ENCODE measurements around the gene BRAP. TPM values are rescaled to one million over a fixed set of nuclear protein-coding genes. Genes with fewer than 3 reads are reported as not detected.
A peak's percentile ranks its signal among the peaks of the same experiment; 100 is the strongest.

The BRAP gene, protein sequence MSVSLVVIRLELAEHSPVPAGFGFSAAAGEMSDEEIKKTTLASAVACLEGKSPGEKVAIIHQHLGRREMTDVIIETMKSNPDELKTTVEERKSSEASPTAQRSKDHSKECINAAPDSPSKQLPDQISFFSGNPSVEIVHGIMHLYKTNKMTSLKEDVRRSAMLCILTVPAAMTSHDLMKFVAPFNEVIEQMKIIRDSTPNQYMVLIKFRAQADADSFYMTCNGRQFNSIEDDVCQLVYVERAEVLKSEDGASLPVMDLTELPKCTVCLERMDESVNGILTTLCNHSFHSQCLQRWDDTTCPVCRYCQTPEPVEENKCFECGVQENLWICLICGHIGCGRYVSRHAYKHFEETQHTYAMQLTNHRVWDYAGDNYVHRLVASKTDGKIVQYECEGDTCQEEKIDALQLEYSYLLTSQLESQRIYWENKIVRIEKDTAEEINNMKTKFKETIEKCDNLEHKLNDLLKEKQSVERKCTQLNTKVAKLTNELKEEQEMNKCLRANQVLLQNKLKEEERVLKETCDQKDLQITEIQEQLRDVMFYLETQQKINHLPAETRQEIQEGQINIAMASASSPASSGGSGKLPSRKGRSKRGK
- total RNA-seq (18.0 and 19.0 TPM in 2 replicates), polyA plus RNA-seq (19.9 and 21.4 TPM in 2 replicates), polyA minus RNA-seq (ENCODE audit: low replicate concordance) (10.9 and 14.8 TPM in 2 replicates)
- 12.4 and 13.3 TPM in 2 replicates for polyA plus RNA-seq (2012)

DNA sequence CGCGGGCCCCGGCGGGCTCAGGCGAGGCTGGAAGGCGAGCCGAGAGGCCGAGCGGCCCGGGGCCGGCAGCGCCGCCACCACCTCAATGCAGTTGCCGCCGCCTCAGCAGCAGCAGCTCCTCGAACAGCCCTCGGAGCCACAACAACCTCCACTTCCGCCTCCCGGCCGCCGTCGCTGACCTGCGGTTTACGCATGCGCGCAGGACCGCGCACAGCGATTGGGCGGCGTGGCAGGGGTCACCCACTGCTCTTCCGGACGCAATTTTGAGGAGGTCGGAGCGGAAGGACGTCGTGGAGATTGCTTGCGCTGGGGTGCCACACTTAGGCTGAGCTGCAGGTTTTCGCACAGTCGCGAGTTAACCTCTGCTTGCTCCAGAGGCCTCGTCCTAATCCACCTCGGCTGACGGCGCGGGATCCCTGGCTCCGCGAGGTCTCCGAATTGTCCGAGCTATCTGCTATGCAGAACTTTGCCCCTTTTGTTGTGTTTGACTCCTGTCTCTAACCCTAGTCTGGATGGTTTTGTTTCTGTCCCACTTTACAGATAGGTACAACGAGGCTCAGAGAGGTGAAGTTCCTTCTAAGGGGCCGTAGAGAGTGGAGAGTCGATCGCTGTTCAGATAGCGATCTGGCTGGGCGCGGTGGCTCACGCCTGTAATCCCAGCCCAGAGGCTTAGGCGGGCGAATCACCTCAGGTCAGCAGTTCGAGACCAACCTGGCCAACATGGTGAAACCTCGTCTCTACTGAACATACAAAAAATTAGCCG lies at the start of gene BRAP, which contains the start of gene ACAD10:
TSS of gene BRAP (minus strand) at position 146 of the 763 bp plus-strand sequence. CDS start 164 bp downstream, outside the sequence.
TSS of gene ACAD10 (plus strand) at position 243 of the 763 bp plus-strand sequence. CDS start 6,657 bp downstream, outside the sequence.
- Histone ChIP-seq H3K27me3 (ENCODE audit: control insufficient read depth, insufficient read depth, low read length) (no peaks in the 10 kb centered on the region), H3K4me3 (replicated peaks in 1 of 4; ENCODE audit: control extremely low read depth in 1 of 4, insufficient read depth in 1 of 4, low read depth in 3 of 4, low read length in 4 of 4) (peak within 1 kb of the TSS; percentile 86 to 99 (median 92)), H4K20me1 (ENCODE audit: control insufficient read depth, extremely low read depth, insufficient read depth, low read length) (no peaks in the 10 kb centered on the region), H3K79me2 (ENCODE audit: control insufficient read depth, insufficient read depth, low read length) (peaks cover 38% of the 10 kb centered on the region), H3K9ac (ENCODE audit: insufficient read depth, low read length) (peak within 1 kb of the TSS; percentile 94), H3K36me3 (ENCODE audit: control insufficient read depth, insufficient read depth, low read length) (no peaks in the 10 kb centered on the region), H3K27ac (ENCODE audit: insufficient read depth, low read length) (peak within 1 kb of the TSS; percentile 91), H2AFZ (ENCODE audit: low read length) (peak within 1 kb of the TSS; percentile 80), H3K4me1 (ENCODE audit: control insufficient read depth, extremely low read depth, insufficient read depth, low read length) (peaks cover 10% of the 10 kb centered on the region), H3K9me3 (ENCODE audit: control insufficient read depth, insufficient read depth, low read depth, low read length) (no peaks in the 10 kb centered on the region), H3K4me2 (ENCODE audit: extremely low read depth, insufficient read depth, low read length) (peak within 1 kb of the TSS; percentile 100)
- DNase-seq (ENCODE audit: low read depth in 2 of 2) = peak; percentile 92 to 94
- TF ChIP-seq EZH2 (IDR thresholded peaks at IDR 0.05; ENCODE audit: low read length, missing control alignments) = no peak
- TF ChIP-seq, protein P1, sequence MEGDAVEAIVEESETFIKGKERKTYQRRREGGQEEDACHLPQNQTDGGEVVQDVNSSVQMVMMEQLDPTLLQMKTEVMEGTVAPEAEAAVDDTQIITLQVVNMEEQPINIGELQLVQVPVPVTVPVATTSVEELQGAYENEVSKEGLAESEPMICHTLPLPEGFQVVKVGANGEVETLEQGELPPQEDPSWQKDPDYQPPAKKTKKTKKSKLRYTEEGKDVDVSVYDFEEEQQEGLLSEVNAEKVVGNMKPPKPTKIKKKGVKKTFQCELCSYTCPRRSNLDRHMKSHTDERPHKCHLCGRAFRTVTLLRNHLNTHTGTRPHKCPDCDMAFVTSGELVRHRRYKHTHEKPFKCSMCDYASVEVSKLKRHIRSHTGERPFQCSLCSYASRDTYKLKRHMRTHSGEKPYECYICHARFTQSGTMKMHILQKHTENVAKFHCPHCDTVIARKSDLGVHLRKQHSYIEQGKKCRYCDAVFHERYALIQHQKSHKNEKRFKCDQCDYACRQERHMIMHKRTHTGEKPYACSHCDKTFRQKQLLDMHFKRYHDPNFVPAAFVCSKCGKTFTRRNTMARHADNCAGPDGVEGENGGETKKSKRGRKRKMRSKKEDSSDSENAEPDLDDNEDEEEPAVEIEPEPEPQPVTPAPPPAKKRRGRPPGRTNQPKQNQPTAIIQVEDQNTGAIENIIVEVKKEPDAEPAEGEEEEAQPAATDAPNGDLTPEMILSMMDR (conservative IDR thresholded peaks at IDR 0.05 in 1 of 2, IDR thresholded peaks at IDR 0.05 in 1 of 2; ENCODE audit: low read depth in 1 of 2, low read length in 2 of 2) = no peak

DNA sequence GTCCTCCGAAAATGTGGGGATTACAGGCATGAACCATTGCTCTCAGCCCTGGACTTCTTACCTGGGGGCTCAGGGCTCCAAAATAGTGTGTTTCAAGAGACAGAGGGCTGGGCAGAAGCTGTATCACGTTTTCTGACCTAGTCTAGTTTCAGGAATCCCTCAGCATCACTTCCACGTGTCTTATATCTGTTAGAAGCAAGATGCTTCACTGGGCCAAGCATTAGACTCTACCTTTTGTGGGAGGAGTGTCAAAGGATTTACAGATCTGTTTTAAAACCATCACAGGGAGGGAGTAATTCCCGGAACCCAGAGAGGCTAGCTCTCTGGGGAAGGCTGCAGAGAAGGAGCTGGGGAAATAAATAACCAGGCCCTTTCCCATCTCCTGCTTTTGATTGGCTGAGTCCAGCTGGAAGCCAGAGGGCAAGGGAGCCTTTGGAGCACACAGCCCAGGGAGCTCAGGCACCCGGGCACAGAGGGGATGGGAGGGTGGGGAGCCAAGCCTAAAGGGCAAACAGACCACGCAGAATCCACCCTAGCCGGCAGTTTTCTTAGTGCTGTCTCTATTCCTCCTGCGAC lies 47.7 kb upstream of the BRAP start:
- no peak for DNase-seq (ENCODE audit: low read depth in 2 of 2)
- Histone ChIP-seq H3K79me2 (ENCODE audit: control insufficient read depth, insufficient read depth, low read length) (no peaks in the 10 kb centered on the region), H3K27me3 (ENCODE audit: control insufficient read depth, insufficient read depth, low read length) (no peaks in the 10 kb centered on the region), H3K36me3 (ENCODE audit: control insufficient read depth, insufficient read depth, low read length) (peaks cover 1% of the 10 kb centered on the region), H4K20me1 (ENCODE audit: control insufficient read depth, extremely low read depth, insufficient read depth, low read length) (no peaks in the 10 kb centered on the region), H3K27ac (ENCODE audit: insufficient read depth, low read length) (no peak overlapping the region), H3K4me1 (ENCODE audit: control insufficient read depth, extremely low read depth, insufficient read depth, low read length) (no peaks in the 10 kb centered on the region), H3K9me3 (ENCODE audit: control insufficient read depth, insufficient read depth, low read depth, low read length) (no peaks in the 10 kb centered on the region), H3K9ac (ENCODE audit: insufficient read depth, low read length) (no peak overlapping the region), H3K4me3 (replicated peaks in 1 of 4; ENCODE audit: control extremely low read depth in 1 of 4, insufficient read depth in 1 of 4, low read depth in 3 of 4, low read length in 4 of 4) (no peak overlapping the region), H3K4me2 (ENCODE audit: extremely low read depth, insufficient read depth, low read length) (no peak overlapping the region), H2AFZ (ENCODE audit: low read length) (no peak overlapping the region)
- no peak for TF ChIP-seq EZH2 (IDR thresholded peaks at IDR 0.05; ENCODE audit: low read length, missing control alignments)
- TF ChIP-seq, protein P1 (conservative IDR thresholded peaks at IDR 0.05 in 1 of 2, IDR thresholded peaks at IDR 0.05 in 1 of 2; ENCODE audit: low read depth in 1 of 2, low read length in 2 of 2) = no peak

Measured in fibroblast of lung (primary cell).